MM.1S (cell line): ENCODE data around the gene DOLK.

Source experiments
- CTCF ChIP-seq: fragments of 300-600 bp; sonication (generic); IDR thresholded peaks from 2 replicates; pipeline ENCODE4 v1.5.1; 2016; ENCODE audit warnings: antibody characterized with exemption, low read length, mixed read lengths
- EZH2 ChIP-seq: fragments of 300-600 bp; sonication (generic); optimal IDR thresholded peaks from 2 replicates; pipeline ENCODE3; 2017; ENCODE audit warnings: low read depth, mild to moderate bottlenecking, antibody characterized with exemption, low read length, mixed read lengths
- EZH2phosphoT487 ChIP-seq: fragments of 300-600 bp; sonication (generic); IDR thresholded peaks from 2 replicates; pipeline ENCODE4 v1.6.1; 2018; ENCODE audit warnings: antibody characterized with exemption, low read length

GRCh38 chr9:128969491-128969890, 22.1 kb upstream of the DOLK start:
- TF ChIP-seq EZH2phosphoT487 (no peak), EZH2 (no peak), CTCF (no peak)
